ENCODE data around the gene MYO7B.

GRCh38 chr2:127607399-127607908 is 72.0 kb downstream of the MYO7B start:
- TF ChIP-seq CTCF (IDR thresholded peaks at IDR 0.05) = no peak
- no peak for TF ChIP-seq POLR2A (IDR thresholded peaks at IDR 0.05)

Data from lower leg skin (tissue), 3 donors.